ENCODE results near the gene RFX7.
"Not testable (repeated sequence)": the region's sequence is repeated elsewhere in the genome, so short reads cannot be mapped to it uniquely, and the experiment has no call there.

RFX7 gene

GRCh38 chr15:56243163-56244037, at the start of gene RFX7:
RFX7 (minus strand) TSS chr15:56243879; CDS start chr15:56243285, 594 bp downstream.
- DNase-seq: peak; percentile 28 to 68

DNA sequence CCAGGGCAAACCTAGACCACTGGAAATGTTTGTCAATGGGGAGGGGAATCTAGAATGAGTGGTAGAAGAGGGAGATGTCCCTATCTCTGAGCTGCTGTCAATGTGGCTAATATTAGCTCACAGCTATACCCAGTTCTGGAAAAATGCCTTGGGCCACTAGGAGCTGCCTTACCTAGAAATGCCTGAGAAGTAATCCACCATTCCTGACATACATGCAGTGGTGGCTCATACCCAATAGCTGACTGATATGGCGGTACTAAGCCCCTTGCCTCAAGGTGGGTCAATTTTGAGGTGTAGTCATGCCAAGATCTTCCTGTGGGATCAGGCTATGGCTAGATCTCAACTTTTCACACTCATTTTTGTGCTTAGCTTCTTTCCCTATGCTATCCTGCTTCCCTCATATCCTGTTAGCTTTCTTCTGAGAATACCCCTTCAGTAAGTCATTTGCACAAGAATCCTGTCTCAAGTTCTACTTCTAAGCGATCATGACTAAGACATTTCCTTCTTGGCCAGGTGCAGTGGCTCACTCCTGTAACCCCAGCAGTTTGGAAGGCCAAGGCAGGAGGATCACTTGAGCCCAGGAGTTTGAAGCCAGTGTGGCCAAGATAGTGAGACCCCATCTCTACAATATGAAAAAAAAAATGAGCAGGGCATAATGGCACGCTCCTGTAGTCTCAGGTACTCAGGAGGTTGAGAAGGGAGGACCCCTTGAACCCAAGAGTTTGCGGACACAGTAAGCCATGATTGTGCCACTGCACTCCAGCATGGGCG, 49.1 kb upstream of the RFX7 start:
- no peak for DNase-seq

- DNase-seq: no peak
Measured at GRCh38 chr15:56291741-56292140, 48.1 kb upstream of the RFX7 start.

GRCh38 chr15:56286213-56286612, 42.5 kb upstream of the RFX7 start:
- no peak for DNase-seq

DNA sequence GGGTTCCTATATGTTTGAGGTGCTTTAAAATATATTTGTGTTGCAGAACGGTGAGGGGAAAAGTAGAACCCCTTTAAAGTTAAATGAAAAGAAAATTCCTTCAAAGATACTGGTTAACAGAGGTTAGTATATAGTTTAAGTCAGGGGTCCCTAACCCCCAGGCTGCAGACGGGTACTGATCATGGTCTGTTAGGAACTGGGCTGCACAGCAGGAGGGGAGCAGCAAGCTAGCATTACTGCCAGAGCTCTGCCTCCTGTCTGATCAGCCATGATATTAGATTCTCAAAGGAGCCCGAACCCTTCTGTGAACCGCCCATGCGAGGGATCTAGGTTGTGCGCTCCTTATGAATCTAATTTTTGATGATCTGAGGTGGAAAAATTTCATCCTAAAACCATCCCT, 37.5 kb upstream of the RFX7 start:
- no peak for DNase-seq

DNA sequence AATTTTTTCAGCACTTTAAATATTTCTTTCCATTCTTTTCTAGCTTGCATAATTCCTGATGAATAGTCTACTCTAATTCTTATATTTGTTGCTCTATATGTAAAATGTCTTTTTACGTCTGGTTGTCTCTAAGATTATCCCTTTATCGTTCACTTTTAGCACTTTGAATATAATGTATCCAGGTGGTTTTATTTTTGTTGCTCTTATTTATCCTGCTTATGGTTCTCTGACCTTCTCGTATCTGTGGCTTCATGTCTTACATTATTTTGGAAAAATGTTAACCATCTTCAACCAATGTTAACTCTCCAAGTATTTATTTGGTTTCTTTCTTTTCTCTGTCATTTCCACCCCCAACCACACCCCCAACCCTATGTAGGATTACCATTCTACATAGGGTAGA, 30.0 kb upstream of the RFX7 start:
- DNase-seq: no peak

DNA sequence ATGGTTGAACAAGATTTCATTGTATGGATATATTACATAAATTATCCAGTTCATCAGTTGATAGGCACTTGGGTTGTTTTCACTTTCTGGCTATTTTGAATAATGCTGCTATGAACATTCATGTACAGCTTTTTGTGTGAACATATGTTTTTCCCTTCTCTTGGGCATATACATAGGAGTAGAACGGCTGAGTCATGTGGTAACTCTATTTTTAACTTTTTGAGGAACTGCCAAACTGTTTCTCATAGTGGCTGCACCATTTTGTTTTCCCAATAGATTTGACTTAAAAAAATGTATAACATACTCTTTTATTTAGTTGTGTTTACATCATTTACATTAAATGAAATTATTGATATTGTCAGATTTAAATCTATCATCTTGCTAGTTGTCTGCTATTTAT, 28.8 kb upstream of the RFX7 start:
- DNase-seq: no peak

DNA sequence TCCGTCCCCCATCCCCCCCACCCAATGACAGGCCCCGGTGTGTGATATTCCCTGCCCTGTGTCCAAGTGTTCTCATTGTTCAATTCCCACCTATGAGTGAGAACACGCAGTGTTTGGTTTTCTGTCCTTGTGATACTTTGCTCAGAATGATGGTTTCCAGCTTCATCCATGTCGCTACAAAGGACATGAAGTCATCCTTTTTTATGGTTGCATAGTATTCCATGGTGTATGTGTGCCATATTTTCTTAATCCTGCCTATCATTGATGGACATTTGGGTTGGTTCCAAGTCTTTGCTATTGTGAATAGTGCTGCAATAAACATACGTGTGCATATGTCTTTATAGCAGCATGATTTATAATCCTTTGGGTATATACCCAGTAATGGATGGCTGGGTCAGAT, 22.8 kb upstream of the RFX7 start:
- not testable (repeated sequence) for DNase-seq

- DNase-seq: no peak
Measured at GRCh38 chr15:56261854-56262509, 18.3 kb upstream of the RFX7 start.

DNA sequence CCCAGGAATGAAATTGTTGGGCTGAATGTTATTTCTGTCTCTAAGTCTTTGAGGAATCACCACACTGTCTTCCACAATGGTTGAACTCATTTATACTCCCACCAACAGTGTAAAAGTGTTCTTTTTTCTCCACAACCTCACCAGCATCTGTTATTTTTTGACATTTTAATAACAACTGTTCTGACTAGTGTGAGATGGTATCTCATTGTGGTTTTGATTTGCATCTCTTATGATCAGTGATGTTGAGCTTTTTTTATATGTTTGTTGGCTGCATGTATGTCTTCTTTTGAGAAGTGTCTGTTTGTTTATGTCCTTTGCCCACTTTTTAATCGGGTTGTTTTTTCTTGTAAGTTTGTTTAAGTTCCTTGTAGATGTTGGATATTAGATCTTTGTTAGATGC, 13.6 kb upstream of the RFX7 start:
- DNase-seq: not testable (repeated sequence)

GRCh38 chr15:56254265-56254664, 10.6 kb upstream of the RFX7 start:
- no peak for DNase-seq

DNA sequence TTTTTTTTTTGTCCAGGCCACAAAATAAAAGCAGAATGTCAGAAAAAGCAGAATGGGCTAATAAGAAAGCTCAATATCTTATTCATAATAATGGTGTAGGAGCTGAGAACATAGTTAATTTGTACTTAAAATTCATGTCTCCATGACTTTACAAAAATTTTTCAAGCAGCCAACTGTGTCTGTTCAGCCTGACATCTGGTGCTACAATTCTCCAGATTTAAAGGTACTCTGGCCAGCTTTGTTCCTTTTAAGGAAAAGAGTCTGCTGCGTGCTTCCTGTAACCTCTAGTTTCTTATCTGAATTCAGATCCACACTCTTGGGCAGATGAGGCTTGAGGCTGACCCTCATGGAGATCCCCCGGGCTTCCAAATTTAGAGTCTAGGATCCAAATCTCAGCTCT, 8.7 kb upstream of the RFX7 start:
- no peak for DNase-seq

GRCh38 chr15:56251315-56252095, 7.8 kb upstream of the RFX7 start:
- DNase-seq: no peak

DNA sequence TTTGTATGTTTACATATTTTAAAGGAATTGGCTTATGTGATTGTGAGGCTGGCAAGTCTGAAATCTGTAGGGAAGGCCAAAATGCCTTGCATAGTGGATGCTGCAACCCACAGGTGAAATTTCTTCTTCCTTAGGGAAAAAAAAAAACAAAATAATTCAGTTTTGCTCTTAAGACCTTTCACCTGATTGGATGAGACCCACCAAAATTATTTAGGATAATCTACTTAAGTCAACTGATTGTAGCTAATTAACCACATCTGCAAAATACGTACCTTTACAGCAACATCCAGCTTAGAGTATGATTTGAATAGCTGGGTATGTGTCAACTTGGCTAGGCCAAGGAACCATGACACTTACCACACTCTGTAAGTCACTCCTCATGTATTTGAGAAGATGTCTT, 6.9 kb upstream of the RFX7 start:
- no peak for DNase-seq

GRCh38 chr15:56249092-56249491, 5.4 kb upstream of the RFX7 start:
- peak in 1 of 2 experiments; percentile 60 for DNase-seq

DNA sequence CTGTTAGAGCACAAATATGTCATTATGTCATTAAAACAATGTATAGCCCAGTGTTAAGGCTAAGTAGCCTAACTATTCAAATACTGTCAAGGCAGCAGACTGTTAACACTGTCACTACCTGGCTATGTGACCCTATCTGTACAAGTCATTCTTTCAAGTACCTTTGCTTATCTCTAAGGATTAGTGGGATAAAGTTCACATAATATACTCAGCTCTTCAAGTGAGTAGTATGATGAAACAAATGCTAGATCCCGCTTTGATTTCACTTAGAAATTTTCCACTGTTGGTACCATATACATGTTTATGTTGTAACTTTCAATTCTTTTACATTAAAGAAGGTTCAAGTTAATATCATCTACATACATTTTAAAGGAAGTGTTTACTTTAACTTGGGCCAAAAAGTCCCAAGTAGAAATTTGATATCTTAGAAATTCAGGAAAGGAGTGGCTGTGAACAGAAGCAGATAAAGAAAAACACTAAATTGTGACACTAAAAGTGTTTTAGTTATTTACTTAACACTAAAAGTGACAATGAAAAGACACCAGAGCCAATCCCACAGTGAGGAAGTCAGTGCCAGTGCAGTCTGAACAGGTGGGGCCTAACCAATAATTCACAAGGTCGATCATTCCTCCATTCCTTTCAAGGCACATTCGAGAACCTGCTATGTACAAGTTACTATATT, 4.8 kb upstream of the RFX7 start:
- no peak for DNase-seq

GRCh38 chr15:56247266-56247665, 3.6 kb upstream of the RFX7 start:
- DNase-seq: no peak

- DNase-seq: peak; percentile 91 to 97
Measured at GRCh38 chr15:56245871-56246814, 2.5 kb upstream of the RFX7 start.

GRCh38 chr15:56244811-56245576, 1.3 kb upstream of the RFX7 start:
- DNase-seq: peak in 1 of 2 experiments; percentile 49
